ENCODE results near the gene ELOA. TPM values are rescaled to one million over a fixed set of nuclear protein-coding genes. Genes with fewer than 3 reads are reported as not detected.
"Not testable (repeated sequence)": the region's sequence is repeated elsewhere in the genome, so short reads cannot be mapped to it uniquely, and the experiment has no call there.

Gene ELOA
- total RNA-seq, 1 donor from 2014 or later: 66.2 TPM

- Histone ChIP-seq H3K9me3 (no peaks in the 10 kb centered on the region), H3K27me3 (no peaks in the 10 kb centered on the region), H3K36me3 (peaks cover 31% of the 10 kb centered on the region), H3K27ac (peak within 1 kb of the TSS; percentile 95), H3K4me1 (peaks cover 28% of the 10 kb centered on the region), H3K4me3 (peak within 1 kb of the TSS; percentile 82)
- DNase-seq: peak; percentile 92
- intact Hi-C loops (cut with DNase I): no loop called here
- ATAC-seq: peak; percentile 91
- peak; percentile 3 for TF ChIP-seq CTCF (IDR thresholded peaks at IDR 0.05)
Observed at GRCh38 chr1:23777979-23778814, 34.9 kb downstream of the ELOA start, which contains the start of gene PITHD1. Gene PITHD1, plus strand, starts transcription at chr1:23778418. Its CDS starts 98 bp downstream, at chr1:23778516.

GRCh38 chr1:23779826-23780371 is 36.6 kb downstream of the ELOA start:
- Histone ChIP-seq H3K27ac (no peak overlapping the region), H3K4me3 (no peak overlapping the region), H3K4me1 (peaks cover 28% of the 10 kb centered on the region), H3K36me3 (peaks cover 47% of the 10 kb centered on the region), H3K27me3 (no peaks in the 10 kb centered on the region), H3K9me3 (no peaks in the 10 kb centered on the region)
- DNase-seq (no peak), ATAC-seq (no peak)
- intact Hi-C loops (cut with DNase I): no loop called here
- TF ChIP-seq CTCF (IDR thresholded peaks at IDR 0.05): no peak

GRCh38 chr1:23783141-23783540 is 39.9 kb downstream of the ELOA start:
- H3K4me3 ChIP-seq; intact Hi-C loops (cut with DNase I); H3K9me3 ChIP-seq; H3K27ac ChIP-seq; ATAC-seq; DNase-seq; H3K27me3 ChIP-seq: not testable (repeated sequence)
- peaks cover 80% of the 10 kb centered on the region for H3K36me3 ChIP-seq
- H3K4me1 ChIP-seq: peaks cover 17% of the 10 kb centered on the region

- H3K36me3 ChIP-seq: peaks cover 84% of the 10 kb centered on the region
- intact Hi-C loops (cut with DNase I): no loop called here
Observed at GRCh38 chr1:23784846-23785245, 41.6 kb downstream of the ELOA start.

GRCh38 chr1:23787701-23788100 is 44.4 kb downstream of the ELOA start:
- no peak for DNase-seq
- no peak for ATAC-seq
- peaks cover 58% of the 10 kb centered on the region for H3K36me3 ChIP-seq
- H3K27ac ChIP-seq: no peak overlapping the region
- peaks cover 15% of the 10 kb centered on the region for H3K4me1 ChIP-seq
- H3K9me3 ChIP-seq: no peaks in the 10 kb centered on the region
- TF ChIP-seq CTCF (IDR thresholded peaks at IDR 0.05): no peak
- no peaks in the 10 kb centered on the region for H3K27me3 ChIP-seq
- H3K4me3 ChIP-seq: no peak overlapping the region
- intact Hi-C loops (cut with DNase I): no loop called here

More at GRCh38 chr1:23784846-23785245, 41.6 kb downstream of the ELOA start:
- ATAC-seq (no peak), DNase-seq (no peak)
- Histone ChIP-seq H3K27ac (no peak overlapping the region), H3K27me3 (no peaks in the 10 kb centered on the region), H3K4me3 (no peak overlapping the region), H3K4me1 (peaks cover 5% of the 10 kb centered on the region), H3K9me3 (no peaks in the 10 kb centered on the region)
- no peak for TF ChIP-seq CTCF (IDR thresholded peaks at IDR 0.05)

- DNase-seq (no peak), ATAC-seq (no peak)
- no peaks in the 10 kb centered on the region for H3K9me3 ChIP-seq
- no peak overlapping the region for H3K4me3 ChIP-seq
- no peaks in the 10 kb centered on the region for H3K27me3 ChIP-seq
- no peak for TF ChIP-seq CTCF (IDR thresholded peaks at IDR 0.05)
- H3K4me1 ChIP-seq: peaks cover 24% of the 10 kb centered on the region
- intact Hi-C loops (cut with DNase I): no loop called here
- peaks cover 60% of the 10 kb centered on the region for H3K36me3 ChIP-seq
- no peak overlapping the region for H3K27ac ChIP-seq
Observed at GRCh38 chr1:23788695-23789094, 45.4 kb downstream of the ELOA start.

Data from upper lobe of right lung (tissue), 1 donor.